HepG2 (cell line): ENCODE data around the gene NUDT8. TPM values are rescaled to one million over a fixed set of nuclear protein-coding genes. Genes with fewer than 3 reads are reported as not detected.

Source experiments
- KLF15 ChIP-seq: sonication (generic); formaldehyde crosslinking; IDR thresholded peaks from 2 replicates; pipeline ENCODE4 v1.8.1; 2023; ENCODE audit warnings: borderline replicate concordance, mild to moderate bottlenecking, inconsistent platforms, missing genetic modification reagents, mixed read lengths
- NFYC ChIP-seq: IDR thresholded peaks from 2 replicates; pipeline ENCODE4 v1.6.1; 2016; ENCODE audit warnings: missing genetic modification reagents, missing compliant biosample characterization
- PAXIP1 ChIP-seq: sonication (generic); formaldehyde crosslinking; conservative IDR thresholded peaks from 2 replicates; pipeline ENCODE4 v1.4.0; 2020; ENCODE audit warnings: mild to moderate bottlenecking, missing genetic modification reagents, moderate library complexity
- SAFB2 ChIP-seq: sonication (generic); formaldehyde crosslinking; IDR thresholded peaks from 2 replicates; pipeline ENCODE4 v1.5.1; 2020; ENCODE audit warnings: missing genetic modification reagents, low read depth, mild to moderate bottlenecking, borderline replicate concordance
- SNRNP70 ChIP-seq: fragments of 200-400 bp; formaldehyde crosslinking; IDR thresholded peaks from 2 replicates; pipeline ENCODE4 v1.6.1; 2017; ENCODE audit warnings: mild to moderate bottlenecking, low read depth, low read length, moderate library complexity
- TCF7L2 ChIP-seq: IDR thresholded peaks from 2 replicates; pipeline ENCODE4 v1.6.1; 2011; ENCODE audit warnings: mild to moderate bottlenecking, low read depth, low read length, moderate library complexity
- ZBTB1 ChIP-seq: sonication (generic); formaldehyde crosslinking; IDR thresholded peaks from 2 replicates; pipeline ENCODE4 v1.4.0; 2020; ENCODE audit warnings: missing genetic modification reagents, borderline replicate concordance
- ZFP36 ChIP-seq: fragments of 150-350 bp; IDR thresholded peaks from 2 replicates; pipeline ENCODE4 v1.6.1; 2018; ENCODE audit warnings: borderline replicate concordance, low read length, low read depth; ENCODE audit not compliant: partially characterized antibody
- ZHX1 ChIP-seq: sonication (generic); formaldehyde crosslinking; IDR thresholded peaks from 2 replicates; pipeline ENCODE4 v1.8.1; 2022; ENCODE audit warnings: low read depth, mild to moderate bottlenecking, missing genetic modification reagents
- ZNF264 ChIP-seq: sonication (generic); formaldehyde crosslinking; IDR thresholded peaks from 2 replicates; pipeline ENCODE4 v1.4.0; 2020; ENCODE audit warnings: missing genetic modification reagents
- ZNF431 ChIP-seq: sonication (generic); formaldehyde crosslinking; IDR thresholded peaks from 2 replicates; pipeline ENCODE4 v1.9.0; 2022; ENCODE audit warnings: missing genetic modification reagents, low read depth, mild to moderate bottlenecking, borderline replicate concordance
- polyA plus RNA-seq, 8 experiments: library from polyadenylated mRNA; depleted of rRNA in 3 of 8; stranded (reverse) in 7 of 8; unstranded in 1 of 8; fragments of >200 nt; fragmentation: Illumina TruSeq in 4 of 8; extraction: Trizol in 4 of 8; gene quantifications; 2 replicates each; pipeline versions ENCODE4 v1.2.1 to v1.2.3, GENCODE V29; 2011 to 2016; ENCODE audit warnings: low read depth in 4 of 8, missing spikeins in 1 of 8, mixed read lengths in 1 of 8; ENCODE audit not compliant: insufficient read depth in 1 of 8
- total RNA-seq, 5 experiments: library from RNA; depleted of rRNA; stranded (reverse); fragments of >200 nt; fragmentation: Illumina TruSeq; extraction: Trizol; gene quantifications; 2 replicates each; pipeline ENCODE4 v1.2.3, GENCODE V29; 2016; ENCODE audit warnings: low read depth in 1 of 5
- TF ChIP-seq, protein P1 (sequence below): sonication (generic); formaldehyde crosslinking; IDR thresholded peaks from 2 replicates; pipeline ENCODE4 v1.8.0; 2022; ENCODE audit warnings: mild to moderate bottlenecking, missing genetic modification reagents
- TF ChIP-seq, protein P2 (sequence below): sonication (generic); formaldehyde crosslinking; IDR thresholded peaks from 2 replicates; pipeline ENCODE4 v1.5.1; 2020; ENCODE audit warnings: missing genetic modification reagents, mild to moderate bottlenecking, borderline replicate concordance
- TF ChIP-seq, protein P3 (sequence below): sonication (generic); formaldehyde crosslinking; IDR thresholded peaks from 2 replicates; pipeline ENCODE4 v1.5.0; 2020; ENCODE audit warnings: mild to moderate bottlenecking, missing genetic modification reagents
- TF ChIP-seq, protein P4 (sequence below): sonication (generic); formaldehyde crosslinking; IDR thresholded peaks from 2 replicates; pipeline ENCODE4 v1.5.0; 2020; ENCODE audit warnings: missing genetic modification reagents, mild to moderate bottlenecking, borderline replicate concordance

The NUDT8 gene
- total and polyA plus RNA-seq, 2 of the 13 experiments (the other 11 are each of a cell fraction or from before 2014, with no cell fraction given), result 6.7 to 25.8 TPM

GRCh38 chr11:67630228-67630942 lies 648 bp upstream of the NUDT8 start (continued):
- TF ChIP-seq, protein P1, sequence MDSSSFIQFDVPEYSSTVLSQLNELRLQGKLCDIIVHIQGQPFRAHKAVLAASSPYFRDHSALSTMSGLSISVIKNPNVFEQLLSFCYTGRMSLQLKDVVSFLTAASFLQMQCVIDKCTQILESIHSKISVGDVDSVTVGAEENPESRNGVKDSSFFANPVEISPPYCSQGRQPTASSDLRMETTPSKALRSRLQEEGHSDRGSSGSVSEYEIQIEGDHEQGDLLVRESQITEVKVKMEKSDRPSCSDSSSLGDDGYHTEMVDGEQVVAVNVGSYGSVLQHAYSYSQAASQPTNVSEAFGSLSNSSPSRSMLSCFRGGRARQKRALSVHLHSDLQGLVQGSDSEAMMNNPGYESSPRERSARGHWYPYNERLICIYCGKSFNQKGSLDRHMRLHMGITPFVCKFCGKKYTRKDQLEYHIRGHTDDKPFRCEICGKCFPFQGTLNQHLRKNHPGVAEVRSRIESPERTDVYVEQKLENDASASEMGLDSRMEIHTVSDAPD (CRISPR knock-in tag), result no peak
- TF ChIP-seq, protein P2, sequence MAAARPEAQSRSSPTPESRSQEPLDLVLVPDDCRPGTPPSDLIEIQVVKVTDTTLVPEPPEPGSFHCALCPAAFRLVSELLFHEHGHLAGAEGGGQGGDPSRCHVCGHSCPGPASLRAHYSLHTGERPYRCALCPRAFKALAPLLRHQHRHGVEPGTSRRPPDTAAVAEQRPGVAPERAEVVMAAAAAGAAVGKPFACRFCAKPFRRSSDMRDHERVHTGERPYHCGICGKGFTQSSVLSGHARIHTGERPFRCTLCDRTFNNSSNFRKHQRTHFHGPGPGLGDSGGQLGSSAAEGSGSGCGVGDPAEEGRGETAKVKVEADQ, result no peak
- TF ChIP-seq KLF15 (CRISPR knock-in tag) (no peak), TCF7L2 (no peak), SNRNP70 (no peak), PAXIP1 (CRISPR knock-in tag) (peak; percentile 48), SAFB2 (no peak), ZFP36 (no peak), ZNF431 (CRISPR knock-in tag) (no peak), NFYC (no peak), ZBTB1 (CRISPR knock-in tag) (no peak), ZNF264 (CRISPR knock-in tag) (peak; percentile 70; the same call in 1 of the 2 replicates), ZHX1 (CRISPR knock-in tag) (no peak)
- TF ChIP-seq, protein P3, sequence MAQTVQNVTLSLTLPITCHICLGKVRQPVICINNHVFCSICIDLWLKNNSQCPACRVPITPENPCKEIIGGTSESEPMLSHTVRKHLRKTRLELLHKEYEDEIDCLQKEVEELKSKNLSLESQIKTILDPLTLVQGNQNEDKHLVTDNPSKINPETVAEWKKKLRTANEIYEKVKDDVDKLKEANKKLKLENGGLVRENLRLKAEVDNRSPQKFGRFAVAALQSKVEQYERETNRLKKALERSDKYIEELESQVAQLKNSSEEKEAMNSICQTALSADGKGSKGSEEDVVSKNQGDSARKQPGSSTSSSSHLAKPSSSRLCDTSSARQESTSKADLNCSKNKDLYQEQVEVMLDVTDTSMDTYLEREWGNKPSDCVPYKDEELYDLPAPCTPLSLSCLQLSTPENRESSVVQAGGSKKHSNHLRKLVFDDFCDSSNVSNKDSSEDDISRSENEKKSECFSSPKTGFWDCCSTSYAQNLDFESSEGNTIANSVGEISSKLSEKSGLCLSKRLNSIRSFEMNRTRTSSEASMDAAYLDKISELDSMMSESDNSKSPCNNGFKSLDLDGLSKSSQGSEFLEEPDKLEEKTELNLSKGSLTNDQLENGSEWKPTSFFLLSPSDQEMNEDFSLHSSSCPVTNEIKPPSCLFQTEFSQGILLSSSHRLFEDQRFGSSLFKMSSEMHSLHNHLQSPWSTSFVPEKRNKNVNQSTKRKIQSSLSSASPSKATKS, result no peak
- TF ChIP-seq, protein P4, sequence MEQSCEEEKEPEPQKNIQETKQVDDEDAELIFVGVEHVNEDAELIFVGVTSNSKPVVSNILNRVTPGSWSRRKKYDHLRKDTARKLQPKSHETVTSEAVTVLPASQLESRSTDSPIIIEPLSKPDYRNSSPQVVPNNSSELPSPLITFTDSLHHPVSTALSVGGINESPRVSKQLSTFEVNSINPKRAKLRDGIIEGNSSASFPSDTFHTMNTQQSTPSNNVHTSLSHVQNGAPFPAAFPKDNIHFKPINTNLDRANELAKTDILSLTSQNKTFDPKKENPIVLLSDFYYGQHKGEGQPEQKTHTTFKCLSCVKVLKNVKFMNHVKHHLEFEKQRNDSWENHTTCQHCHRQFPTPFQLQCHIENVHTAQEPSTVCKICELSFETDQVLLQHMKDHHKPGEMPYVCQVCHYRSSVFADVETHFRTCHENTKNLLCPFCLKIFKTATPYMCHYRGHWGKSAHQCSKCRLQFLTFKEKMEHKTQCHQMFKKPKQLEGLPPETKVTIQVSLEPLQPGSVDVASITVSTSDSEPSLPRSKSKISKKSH (CRISPR knock-in tag), result no peak
